PC-9 (cell line): ENCODE measurements around the gene TRIP10. TPM values are rescaled to one million over a fixed set of nuclear protein-coding genes. Genes with fewer than 3 reads are reported as not detected.

Source experiments
- BruUV-seq: library from RNA; stranded (reverse); fragments of 400-500 nt; replicated peaks from 2 replicates; lab custom pipeline; 2021; lab: Mats Ljungman, UMichigan
- CTCF ChIA-PET: fragments of 300-600 bp; sonication (Branson Sonifier 250); formaldehyde crosslinking; loops from one replicate; lab custom pipeline; 2022; ENCODE audit warnings: antibody characterized with exemption; lab: Charles Lee
- POLR2A ChIA-PET: fragments of 300-600 bp; sonication (Branson Sonifier 250); formaldehyde crosslinking; loops from one replicate; lab custom pipeline; 2022; ENCODE audit warnings: antibody characterized with exemption; ENCODE audit not compliant: unreplicated experiment; lab: Charles Lee
- DNase-seq, 2 experiments: peaks; one replicate each; pipeline versions ENCODE4 v3.0.0 to v3.0.0-alpha.2; 2015 to 2022; ENCODE audit warnings: mixed read lengths in 1 of 2
- H2AFZ ChIP-seq: fragments of 200-600 bp; sonication (generic); 2 replicates; pipeline ENCODE4 v1.8.1; 2017; ENCODE audit warnings: antibody characterized with exemption
- H3F3A ChIP-seq: fragments of 200-600 bp; sonication (generic); 2 replicates; pipeline ENCODE4 v1.8.1; 2017; ENCODE audit warnings: antibody characterized with exemption, mild to moderate bottlenecking, low read depth; ENCODE audit not compliant: insufficient read depth
- H3K27ac ChIP-seq: fragments of 200-600 bp; sonication (generic); 2 replicates; pipeline ENCODE4 v1.6.1; 2016; ENCODE audit warnings: mixed run types
- H3K27me3 ChIP-seq: fragments of 200-600 bp; sonication (generic); 2 replicates; pipeline ENCODE4 v1.6.1; 2016; ENCODE audit warnings: low read depth, mixed run types; ENCODE audit not compliant: insufficient read depth
- H3K36me3 ChIP-seq: fragments of 200-600 bp; sonication (generic); 2 replicates; pipeline ENCODE4 v1.6.1; 2016; ENCODE audit warnings: low read depth, mixed run types
- H3K4me1 ChIP-seq: fragments of 200-600 bp; sonication (generic); replicated peaks from 2 replicates; pipeline ENCODE4 v1.6.1; 2016; ENCODE audit warnings: mixed run types; ENCODE audit not compliant: insufficient read depth
- H3K4me2 ChIP-seq: fragments of 200-600 bp; sonication (generic); 2 replicates; pipeline ENCODE4 v1.6.1; 2017; ENCODE audit warnings: mixed run types
- H3K4me3 ChIP-seq: fragments of 200-600 bp; sonication (generic); 2 replicates; pipeline ENCODE4 v1.6.1; 2016; ENCODE audit warnings: mixed run types
- H3K79me2 ChIP-seq: fragments of 200-600 bp; sonication (generic); 2 replicates; pipeline ENCODE4 v1.6.1; 2017; ENCODE audit warnings: low read depth, mixed run types
- H3K9me2 ChIP-seq: fragments of 200-600 bp; sonication (generic); 2 replicates; pipeline ENCODE4 v1.8.1; 2017; ENCODE audit warnings: mild to moderate bottlenecking; ENCODE audit not compliant: insufficient read depth
- H3K9me3 ChIP-seq: fragments of 200-600 bp; sonication (generic); 2 replicates; pipeline ENCODE4 v1.8.1; 2016; ENCODE audit warnings: low read depth; ENCODE audit not compliant: insufficient read depth
- H4K20me1 ChIP-seq: fragments of 200-600 bp; sonication (generic); 2 replicates; pipeline ENCODE4 v1.8.1; 2017; ENCODE audit not compliant: insufficient read depth
- EZH2 ChIP-seq: fragments of 200-600 bp; sonication (generic); IDR thresholded peaks from 2 replicates; pipeline ENCODE4 v1.8.0; 2017; ENCODE audit warnings: antibody characterized with exemption, low read depth
- intact Hi-C: fragments of 100-400 bp; cut with micrococcal nuclease; formaldehyde crosslinking; loops from one replicate; pipeline ENCODE4 v1.10.0; 2022; ENCODE audit not compliant: unreplicated experiment
- total RNA-seq: library from RNA; stranded (reverse); gene quantifications from 2 replicates; pipeline ENCODE4 v1.2.3, GENCODE V29; 2021
- TF ChIP-seq, protein P1 (sequence below): fragments of 200-600 bp; sonication (generic); conservative IDR thresholded peaks from 2 replicates; pipeline ENCODE4 v1.6.1; 2017; ENCODE audit warnings: mixed run types, antibody characterized with exemption, mild to moderate bottlenecking, moderate library complexity

TRIP10 gene
- total RNA-seq, 1 experiment from 2014 or later: 84.3 TPM

DNA sequence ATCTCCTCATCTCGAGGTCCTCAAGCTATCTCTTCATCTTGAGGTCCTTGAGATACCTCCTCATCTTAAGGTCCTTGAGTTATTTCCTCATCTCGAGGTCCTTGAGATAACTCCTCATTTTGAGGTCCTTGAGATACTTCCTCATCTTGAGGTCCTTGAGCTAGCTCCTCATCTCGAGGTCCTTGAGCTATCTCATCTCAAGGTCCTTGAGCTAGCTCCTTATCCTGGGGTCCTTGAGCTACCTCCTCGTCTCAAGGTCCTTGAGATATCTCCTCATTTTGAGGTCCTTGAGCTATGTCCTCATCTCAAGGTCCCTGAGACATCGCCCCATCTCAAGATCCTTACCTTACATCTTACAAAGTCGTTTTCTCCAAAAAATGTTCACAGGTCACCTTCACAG lies 51.8 kb downstream of the TRIP10 start:
- no peaks in the 10 kb centered on the region for H3K79me2 ChIP-seq
- H2AFZ ChIP-seq: no peak overlapping the region
- no peak overlapping the region for H3K27ac ChIP-seq
- H3K4me1 ChIP-seq: peaks cover 6% of the 10 kb centered on the region; the same call in 1 of the 2 replicates
- H3F3A ChIP-seq: no peaks in the 10 kb centered on the region
- no peaks in the 10 kb centered on the region for H3K9me2 ChIP-seq
- ChIA-PET POLR2A (interaction anchor here (0.6 kb wide), 1 partner anchor 10 kb away, joined by 4 read pairs; no protein-coding TSS in a partner anchor), CTCF (no interaction called here)
- no peaks in the 10 kb centered on the region for H3K9me3 ChIP-seq
- intact Hi-C loops: no loop called here
- no peak for TF ChIP-seq EZH2
- TF ChIP-seq, protein P1, sequence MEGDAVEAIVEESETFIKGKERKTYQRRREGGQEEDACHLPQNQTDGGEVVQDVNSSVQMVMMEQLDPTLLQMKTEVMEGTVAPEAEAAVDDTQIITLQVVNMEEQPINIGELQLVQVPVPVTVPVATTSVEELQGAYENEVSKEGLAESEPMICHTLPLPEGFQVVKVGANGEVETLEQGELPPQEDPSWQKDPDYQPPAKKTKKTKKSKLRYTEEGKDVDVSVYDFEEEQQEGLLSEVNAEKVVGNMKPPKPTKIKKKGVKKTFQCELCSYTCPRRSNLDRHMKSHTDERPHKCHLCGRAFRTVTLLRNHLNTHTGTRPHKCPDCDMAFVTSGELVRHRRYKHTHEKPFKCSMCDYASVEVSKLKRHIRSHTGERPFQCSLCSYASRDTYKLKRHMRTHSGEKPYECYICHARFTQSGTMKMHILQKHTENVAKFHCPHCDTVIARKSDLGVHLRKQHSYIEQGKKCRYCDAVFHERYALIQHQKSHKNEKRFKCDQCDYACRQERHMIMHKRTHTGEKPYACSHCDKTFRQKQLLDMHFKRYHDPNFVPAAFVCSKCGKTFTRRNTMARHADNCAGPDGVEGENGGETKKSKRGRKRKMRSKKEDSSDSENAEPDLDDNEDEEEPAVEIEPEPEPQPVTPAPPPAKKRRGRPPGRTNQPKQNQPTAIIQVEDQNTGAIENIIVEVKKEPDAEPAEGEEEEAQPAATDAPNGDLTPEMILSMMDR: no peak
- no peak for DNase-seq
- no peak overlapping the region for H3K4me3 ChIP-seq
- H3K4me2 ChIP-seq: no peak overlapping the region
- BruUV-seq: no TSS peak
- H4K20me1 ChIP-seq: no peaks in the 10 kb centered on the region
- no peaks in the 10 kb centered on the region for H3K36me3 ChIP-seq
- no peaks in the 10 kb centered on the region for H3K27me3 ChIP-seq

DNA sequence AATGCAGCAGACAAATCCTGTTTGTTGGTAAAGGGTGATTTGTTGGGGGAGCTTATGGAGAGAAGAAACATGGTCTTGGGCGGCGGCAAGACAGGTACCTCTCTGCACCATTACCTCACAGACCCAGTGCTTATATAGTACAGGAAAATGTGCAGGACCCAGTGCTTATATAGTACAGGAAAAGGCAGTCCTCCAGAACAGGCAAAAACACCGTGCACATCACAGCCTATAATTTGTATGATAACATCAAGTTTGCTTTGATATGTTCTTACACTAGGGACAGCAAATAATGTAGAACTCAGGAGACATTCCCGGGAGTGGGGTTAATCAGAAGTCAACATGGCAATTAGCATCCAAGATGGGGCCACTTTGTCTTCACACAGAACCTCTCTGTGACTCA lies 53.9 kb downstream of the TRIP10 start:
- Histone ChIP-seq H3K9me2 (no peaks in the 10 kb centered on the region), H3K4me1 (peaks cover 6% of the 10 kb centered on the region; the same call in 1 of the 2 replicates), H2AFZ (no peak overlapping the region), H3K27me3 (no peaks in the 10 kb centered on the region), H3K79me2 (no peaks in the 10 kb centered on the region), H3K27ac (no peak overlapping the region), H3K9me3 (no peaks in the 10 kb centered on the region), H3K4me2 (no peak overlapping the region), H3K4me3 (no peak overlapping the region), H3F3A (no peaks in the 10 kb centered on the region), H3K36me3 (no peaks in the 10 kb centered on the region), H4K20me1 (no peaks in the 10 kb centered on the region)
- no TSS peak for BruUV-seq
- ChIA-PET CTCF (no interaction called here), POLR2A (no interaction called here)
- DNase-seq: no peak
- intact Hi-C loops: no loop called here
- no peak for TF ChIP-seq EZH2
- TF ChIP-seq, protein P1: no peak

DNA sequence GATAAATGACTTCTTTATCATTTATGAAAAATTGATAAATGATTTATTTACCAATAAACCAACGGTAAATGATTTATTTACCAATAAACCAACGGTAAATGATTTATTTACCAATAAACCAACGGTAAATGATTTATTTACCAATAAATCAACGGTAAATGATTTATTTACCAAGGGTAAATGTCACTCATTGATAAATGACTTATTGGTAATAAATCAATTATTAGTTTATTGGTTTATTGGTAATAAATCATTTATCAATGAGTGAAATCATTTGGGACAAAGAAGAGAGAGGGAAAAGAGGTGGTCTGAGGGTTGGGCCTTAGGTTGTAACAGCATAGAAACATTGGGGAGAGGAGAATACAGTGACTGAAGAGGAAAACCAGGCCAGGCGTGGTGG lies 54.5 kb downstream of the TRIP10 start:
- Histone ChIP-seq H3K9me2 (no peaks in the 10 kb centered on the region), H4K20me1 (no peaks in the 10 kb centered on the region), H3K36me3 (no peaks in the 10 kb centered on the region), H3K4me3 (no peak overlapping the region), H3K4me2 (no peak overlapping the region), H3F3A (no peaks in the 10 kb centered on the region), H3K27ac (no peak overlapping the region), H3K4me1 (peaks cover under 1% of the 10 kb centered on the region; the same call in 1 of the 2 replicates), H2AFZ (no peak overlapping the region), H3K27me3 (no peaks in the 10 kb centered on the region), H3K9me3 (no peaks in the 10 kb centered on the region), H3K79me2 (no peaks in the 10 kb centered on the region)
- BruUV-seq: no TSS peak
- CTCF ChIA-PET: no interaction called here
- no peak for TF ChIP-seq EZH2
- TF ChIP-seq, protein P1: no peak
- no peak for DNase-seq
- POLR2A ChIA-PET: no interaction called here
- intact Hi-C loops: no loop called here
